BE2C (cell line): ENCODE results near the gene SYNE4.

Experiments
- DNase-seq: peaks from one replicate; pipeline ENCODE4 v3.0.0-alpha.2; 2020
- H3K27me3 ChIP-seq: fragments of 250-450 bp; sonication (Bioruptor Pico); 2 replicates; pipeline ENCODE4 v1.5.1; 2020; ENCODE audit warnings: mild to moderate bottlenecking
- H3K36me3 ChIP-seq: fragments of 250-450 bp; sonication (Bioruptor Pico); 2 replicates; pipeline ENCODE4 v1.5.1; 2020; ENCODE audit warnings: mild to moderate bottlenecking
- H3K4me1 ChIP-seq: fragments of 250-450 bp; sonication (Bioruptor Pico); 2 replicates; pipeline ENCODE4 v1.5.1; 2020
- H3K4me3 ChIP-seq: 2 replicates; pipeline ENCODE4 v1.5.1; 2011; ENCODE audit warnings: low read depth, low read length
- H3K9me3 ChIP-seq: fragments of 250-450 bp; sonication (Bioruptor Pico); 2 replicates; pipeline ENCODE4 v1.5.1; 2020
- CTCF ChIP-seq: IDR thresholded peaks from 2 replicates; pipeline ENCODE4 v1.5.1; 2012; ENCODE audit warnings: mild to moderate bottlenecking, low read depth, low read length

Gene SYNE4

DNA sequence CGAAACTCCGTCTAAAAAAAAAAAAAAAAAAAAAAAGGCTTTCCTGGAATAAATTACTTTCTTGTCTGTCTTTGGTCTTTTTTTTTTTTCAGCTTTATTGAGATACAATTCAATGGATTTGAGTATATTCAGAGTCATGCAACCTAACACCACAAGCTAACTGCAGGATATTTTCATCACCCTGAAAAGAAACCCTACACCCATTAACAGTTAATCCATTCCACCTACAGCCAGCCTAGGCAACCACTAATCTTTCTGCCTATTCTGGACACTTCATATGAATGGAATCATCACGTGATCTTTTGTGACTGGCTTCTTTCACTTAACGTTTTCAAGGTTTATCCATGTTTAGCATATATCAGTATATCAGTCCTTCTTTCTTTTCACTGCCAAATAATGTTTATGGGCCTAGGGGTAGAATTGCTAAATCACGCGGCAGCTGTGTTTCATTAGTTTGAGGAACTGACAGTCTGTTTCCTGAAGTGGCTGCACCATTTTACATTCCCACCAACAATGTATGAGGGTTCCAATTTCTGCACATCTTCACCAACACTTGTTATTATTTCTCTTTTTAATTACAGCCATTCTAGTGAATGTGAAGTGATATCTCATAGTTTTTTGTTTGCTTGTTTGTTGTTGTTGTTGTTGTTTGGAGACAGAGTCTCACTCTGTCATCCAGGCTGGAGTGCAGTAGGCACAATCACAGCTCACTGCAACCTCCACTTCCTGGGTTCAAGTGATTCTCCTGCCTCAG, 52.6 kb downstream of the SYNE4 start:
- DNase-seq = no peak
- Histone ChIP-seq H3K4me1 (no peaks in the 10 kb centered on the region), H3K4me3 (no peak overlapping the region), H3K36me3 (no peaks in the 10 kb centered on the region), H3K9me3 (no peaks in the 10 kb centered on the region), H3K27me3 (peaks cover 16% of the 10 kb centered on the region)
- no peak for TF ChIP-seq CTCF
